ENCODE results near the gene CTNNA3. TPM values are rescaled to one million over a fixed set of nuclear protein-coding genes. Genes with fewer than 3 reads are reported as not detected.

Gene CTNNA3
- total and polyA plus RNA-seq, 2 of the 4 experiments (the other 2 are of a cell fraction) = 0.19 to 0.90 TPM

DNA sequence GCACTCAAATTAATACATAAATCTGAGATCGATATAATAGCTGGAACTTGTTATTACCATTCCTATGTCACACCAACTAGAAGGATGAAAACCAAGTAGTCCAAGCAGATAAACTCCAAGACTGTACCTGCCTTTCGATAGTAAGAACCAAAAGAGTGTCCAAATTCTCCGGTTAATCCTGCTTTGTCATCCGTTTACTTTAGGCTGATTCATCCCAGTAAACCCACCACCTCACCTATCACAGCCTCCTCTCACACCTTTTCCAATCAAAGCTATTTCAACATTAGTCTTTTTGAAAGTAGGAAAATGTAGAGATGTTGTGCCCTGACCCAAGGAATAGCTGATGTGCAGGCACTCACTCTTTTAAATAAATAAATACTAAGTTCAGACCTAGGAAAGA lies 177.2 kb downstream of the CTNNA3 start:
- Histone ChIP-seq H4K5ac (ENCODE audit: low read depth, low read length) (no peak overlapping the region), H4K20me1 (ENCODE audit: insufficient read depth, low read length) (no peaks in the 10 kb centered on the region), H2BK15ac (ENCODE audit: low read depth, low read length) (no peak overlapping the region), H3K9me1 (ENCODE audit: insufficient read depth, low read length) (no peaks in the 10 kb centered on the region), H4K8ac (ENCODE audit: low read depth in 2 of 2, low read length in 2 of 2) (no peak overlapping the region), H3K4me1 (ENCODE audit: control insufficient read depth, insufficient read depth, low read length) (no peaks in the 10 kb centered on the region), H3K23ac (ENCODE audit: low read depth, low read length) (no peak overlapping the region), H3K9me3 (ENCODE audit: control insufficient read depth, insufficient read depth, low read length) (no peaks in the 10 kb centered on the region), H3K4me3 (ENCODE audit: insufficient read depth, low read depth, low read length) (no peak overlapping the region), H3K36me3 (ENCODE audit: control insufficient read depth, insufficient read depth, low read length) (no peaks in the 10 kb centered on the region), H3K27me3 (ENCODE audit: control insufficient read depth, insufficient read depth, low read length) (no peaks in the 10 kb centered on the region), H2BK120ac (ENCODE audit: low read depth, low read length) (no peak overlapping the region), H2AFZ (replicated peaks; ENCODE audit: low read length, poor library complexity) (no peak overlapping the region), H3K27ac (ENCODE audit: insufficient read depth, low read length) (no peak overlapping the region), H3K56ac (ENCODE audit: extremely low read depth, insufficient read depth, low read length) (no peak overlapping the region), H2BK5ac (ENCODE audit: low read depth, low read length, poor library complexity, severe bottlenecking) (no peak overlapping the region), H3K4me2 (ENCODE audit: low read depth, low read length) (no peak overlapping the region), H2BK20ac (ENCODE audit: low read depth, low read length) (no peak overlapping the region), H2AK9ac (replicated peaks; ENCODE audit: low read depth, low read length, poor library complexity) (no peak overlapping the region), H3K4ac (ENCODE audit: low read depth, low read length) (no peak overlapping the region), H2AK5ac (ENCODE audit: low read depth, low read length) (no peak overlapping the region), H3K79me1 (ENCODE audit: low read depth in 1 of 2, low read length in 2 of 2) (no peaks in the 10 kb centered on the region), H3K14ac (replicated peaks; ENCODE audit: low read depth, low read length) (no peak overlapping the region), H4K91ac (ENCODE audit: insufficient read depth, low read depth, low read length) (no peak overlapping the region), H3K9ac (ENCODE audit: low read depth, low read length) (no peak overlapping the region), H3K18ac (ENCODE audit: low read depth, low read length) (no peak overlapping the region)
- in situ Hi-C loops (cut with MboI; ENCODE audit: low sequenced_read_pairs) (loop anchor here (25.0 kb wide), 1 partner anchor 581 kb away; the partner anchor contains the start of gene LRRTM3), dilution Hi-C loops (cut with HindIII; ENCODE audit: low sequenced_read_pairs, unreplicated experiment) (no loop called here), intact Hi-C loops (cut with micrococcal nuclease) (no loop called here)
- ATAC-seq (ENCODE audit: low read depth) = no peak
- no peak for DNase-seq
- CTCF ChIA-PET = interaction anchor here (2.0 kb wide), 1 partner anchor 14 kb away, joined by 5 read pairs; no protein-coding TSS in a partner anchor
- no TSS peak for BruUV-seq (replicated peaks)
- TF ChIP-seq CHD1 (IDR thresholded peaks at IDR 0.05; ENCODE audit: low read depth, low read length) (no peak), BHLHE40 (IDR thresholded peaks at IDR 0.05; ENCODE audit: low read depth, low read length) (no peak), MXI1 (IDR thresholded peaks at IDR 0.05; ENCODE audit: borderline replicate concordance, low read depth, low read length) (no peak), USF2 (IDR thresholded peaks at IDR 0.05; ENCODE audit: low read depth, low read length) (no peak), RCOR1 (IDR thresholded peaks at IDR 0.05; ENCODE audit: insufficient replicate concordance, low read length) (no peak), CEBPB (IDR thresholded peaks at IDR 0.05; ENCODE audit: low read depth, low read length) (no peak), MAFK (IDR thresholded peaks at IDR 0.05; ENCODE audit: low read depth, low read length) (no peak), NFE2L2 (IDR thresholded peaks at IDR 0.05; ENCODE audit: low read depth, low read length) (no peak), FOS (IDR thresholded peaks at IDR 0.05; ENCODE audit: low read depth, low read length) (no peak)
- POLR2A ChIA-PET (ENCODE audit: unreplicated experiment) = no interaction called here
- no CpG with 5 or more reads among the region's 4 CpGs for WGBS, 2 experiments (ENCODE audit: extremely low coverage in 2 of 2, insufficient read length in 1 of 2)
